Natural killer cell (primary cell): ENCODE results near the gene SPINT1. TPM values are rescaled to one million over a fixed set of nuclear protein-coding genes. Genes with fewer than 3 reads are reported as not detected.

Source experiments
- ATAC-seq, 3 donors: fragments of 150-1000 bp in 2 of 3; fragments of 200-7000 bp in 1 of 3; cut with Tn5 transposase; 1 replicate in 1 of 3; 2 replicates in 2 of 3; pipeline ENCODE4 v1.10.0; 2021; ENCODE audit warnings: mild to moderate bottlenecking in 2 of 3, moderate library complexity in 2 of 3
- DNase-seq, 2 donors: peaks; one replicate each; pipeline versions ENCODE4 v3.0.0 to v3.0.0-alpha.2; 2013 to 2021; ENCODE audit warnings: mixed read lengths in 1 of 2
- H3K27ac ChIP-seq: one replicate; pipeline ENCODE4 v1.5.1; 2013; ENCODE audit warnings: mild to moderate bottlenecking, low read length
- H3K27me3 ChIP-seq: one replicate; pipeline ENCODE4 v1.6.1; 2013; ENCODE audit warnings: low read length; ENCODE audit not compliant: control insufficient read depth, insufficient read depth
- H3K36me3 ChIP-seq: one replicate; pipeline ENCODE4 v1.6.1; 2013; ENCODE audit warnings: low read length; ENCODE audit not compliant: control insufficient read depth, insufficient read depth
- H3K4me1 ChIP-seq: one replicate; pipeline ENCODE4 v1.6.1; 2013; ENCODE audit warnings: low read length; ENCODE audit not compliant: control insufficient read depth, insufficient read depth
- H3K4me3 ChIP-seq: one replicate; pipeline ENCODE4 v1.5.1; 2013; ENCODE audit warnings: low read length
- H3K9me3 ChIP-seq: one replicate; pipeline ENCODE4 v1.6.1; 2013; ENCODE audit warnings: low read length; ENCODE audit not compliant: control insufficient read depth, insufficient read depth
- H3K27ac Mint-ChIP-seq, 2 donors: one replicate each; pipeline ENCODE4 v1.8.0; 2022; ENCODE audit warnings: mild to moderate bottlenecking in 2 of 2, mixed read lengths in 2 of 2, moderate library complexity in 1 of 2
- H3K27me3 Mint-ChIP-seq, 2 donors: one replicate each; pipeline ENCODE4 v1.8.0; 2022; ENCODE audit warnings: low read depth in 2 of 2, mixed read lengths in 2 of 2
- H3K36me3 Mint-ChIP-seq: one replicate; pipeline ENCODE4 v1.8.0; 2022; ENCODE audit warnings: mixed read lengths
- H3K4me1 Mint-ChIP-seq, 2 donors: one replicate each; pipeline ENCODE4 v1.8.0; 2022; ENCODE audit warnings: mixed read lengths in 2 of 2
- H3K4me3 Mint-ChIP-seq: one replicate; pipeline ENCODE4 v1.8.0; 2022; ENCODE audit warnings: mild to moderate bottlenecking, moderate library complexity, mixed read lengths
- H3K9me3 Mint-ChIP-seq, 2 donors: one replicate each; pipeline ENCODE4 v1.8.0; 2022; ENCODE audit warnings: mixed read lengths in 2 of 2
- WGBS: methylation state at CpG from one replicate; pipeline ENCODE4 v1.1.7; 2013; ENCODE audit warnings: missing lambda C conversion rate; ENCODE audit not compliant: insufficient coverage; 5-methylcytosine and 5-hydroxymethylcytosine counted together
- intact Hi-C: fragments of 100-400 bp; cut with micrococcal nuclease; formaldehyde crosslinking; loops from one replicate; pipeline ENCODE4 v1.14.2; 2022
- total RNA-seq, 4 donors: library from RNA; stranded (reverse); fragments of 120-200 nt in 1 of 4; gene quantifications; one replicate each; pipeline versions ENCODE4 v1.2.3 to v1.2.4, GENCODE V29; 2013 to 2022
- TF ChIP-seq, protein P1 (sequence below): fragments of 200-600 bp; IDR thresholded peaks from one replicate; pipeline ENCODE4 v1.8.0; 2022; ENCODE audit warnings: antibody characterized with exemption

The SPINT1 gene
- total RNA-seq, 3 donors from 2014 or later (not counting 1 experiment from before 2014, with no cell fraction given): 0.41 to 3.1 (median 1.7) TPM

- H3K9me3 ChIP-seq: no peaks in the 10 kb centered on the region
- Mint-ChIP-seq H3K4me3 (no peak overlapping the region), H3K36me3 (no peaks in the 10 kb centered on the region), H3K27ac (no peak overlapping the region), H3K27me3 (peaks cover 0 to 8% of the 10 kb centered on the region in 2 donors), H3K4me1 (no peaks in the 10 kb centered on the region), H3K9me3 (no peaks in the 10 kb centered on the region)
- H3K4me3 ChIP-seq: no peak overlapping the region
- ATAC-seq (no peak), DNase-seq (no peak)
- peaks cover 6% of the 10 kb centered on the region for H3K4me1 ChIP-seq
- no peaks in the 10 kb centered on the region for H3K36me3 ChIP-seq
- TF ChIP-seq, protein P1, sequence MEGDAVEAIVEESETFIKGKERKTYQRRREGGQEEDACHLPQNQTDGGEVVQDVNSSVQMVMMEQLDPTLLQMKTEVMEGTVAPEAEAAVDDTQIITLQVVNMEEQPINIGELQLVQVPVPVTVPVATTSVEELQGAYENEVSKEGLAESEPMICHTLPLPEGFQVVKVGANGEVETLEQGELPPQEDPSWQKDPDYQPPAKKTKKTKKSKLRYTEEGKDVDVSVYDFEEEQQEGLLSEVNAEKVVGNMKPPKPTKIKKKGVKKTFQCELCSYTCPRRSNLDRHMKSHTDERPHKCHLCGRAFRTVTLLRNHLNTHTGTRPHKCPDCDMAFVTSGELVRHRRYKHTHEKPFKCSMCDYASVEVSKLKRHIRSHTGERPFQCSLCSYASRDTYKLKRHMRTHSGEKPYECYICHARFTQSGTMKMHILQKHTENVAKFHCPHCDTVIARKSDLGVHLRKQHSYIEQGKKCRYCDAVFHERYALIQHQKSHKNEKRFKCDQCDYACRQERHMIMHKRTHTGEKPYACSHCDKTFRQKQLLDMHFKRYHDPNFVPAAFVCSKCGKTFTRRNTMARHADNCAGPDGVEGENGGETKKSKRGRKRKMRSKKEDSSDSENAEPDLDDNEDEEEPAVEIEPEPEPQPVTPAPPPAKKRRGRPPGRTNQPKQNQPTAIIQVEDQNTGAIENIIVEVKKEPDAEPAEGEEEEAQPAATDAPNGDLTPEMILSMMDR: no peak
- intact Hi-C loops: no loop called here
- H3K27ac ChIP-seq: no peak overlapping the region
- no peaks in the 10 kb centered on the region for H3K27me3 ChIP-seq
- 93% methylated on average over 16 of the region's 16 CpGs for WGBS
Measured at GRCh38 chr15:40853241-40853890, 9.5 kb downstream of the SPINT1 start.

- Histone ChIP-seq H3K36me3 (no peaks in the 10 kb centered on the region), H3K4me3 (no peak overlapping the region), H3K27me3 (no peaks in the 10 kb centered on the region), H3K4me1 (peaks cover 11% of the 10 kb centered on the region), H3K9me3 (no peaks in the 10 kb centered on the region), H3K27ac (no peak overlapping the region)
- Mint-ChIP-seq H3K27ac (no peak overlapping the region), H3K4me3 (no peak overlapping the region), H3K27me3 (peaks cover 5 to 12% of the 10 kb centered on the region in 2 donors), H3K4me1 (peaks cover 0 to 4% of the 10 kb centered on the region in 2 donors), H3K9me3 (no peaks in the 10 kb centered on the region), H3K36me3 (no peaks in the 10 kb centered on the region)
- no peak for DNase-seq
- intact Hi-C loops: no loop called here
- 91% methylated on average over 9 of the region's 10 CpGs for WGBS
- TF ChIP-seq, protein P1: no peak
- ATAC-seq: no peak
Measured at GRCh38 chr15:40854161-40854560, 10.3 kb downstream of the SPINT1 start.

DNA sequence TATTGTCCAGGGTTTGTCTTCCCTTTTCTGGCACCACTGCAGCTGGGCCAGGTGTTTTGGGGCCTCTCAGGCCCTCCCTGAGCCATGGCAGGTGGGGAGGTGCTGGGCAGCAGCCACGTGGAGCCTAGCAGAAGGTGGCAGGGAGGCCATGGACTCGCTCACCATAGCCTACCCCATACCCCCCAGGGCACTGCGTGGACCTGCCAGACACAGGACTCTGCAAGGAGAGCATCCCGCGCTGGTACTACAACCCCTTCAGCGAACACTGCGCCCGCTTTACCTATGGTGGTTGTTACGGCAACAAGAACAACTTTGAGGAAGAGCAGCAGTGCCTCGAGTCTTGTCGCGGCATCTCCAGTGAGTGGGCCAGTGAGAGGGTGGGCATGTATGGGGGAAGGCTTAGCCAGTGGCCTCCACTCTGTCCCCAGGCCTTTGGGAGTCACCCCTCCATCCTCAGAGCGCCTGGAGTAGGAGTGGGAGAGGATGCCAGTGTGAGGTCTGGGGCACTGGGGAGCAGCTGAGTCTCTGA lies 11.9 kb downstream of the SPINT1 start:
- Mint-ChIP-seq H3K4me1 (peaks cover 0 to 6% of the 10 kb centered on the region in 2 donors), H3K27me3 (peaks cover 11 to 13% of the 10 kb centered on the region in 2 donors), H3K9me3 (no peaks in the 10 kb centered on the region), H3K36me3 (no peaks in the 10 kb centered on the region), H3K4me3 (no peak overlapping the region), H3K27ac (no peak overlapping the region)
- Histone ChIP-seq H3K27me3 (no peaks in the 10 kb centered on the region), H3K27ac (no peak overlapping the region), H3K4me3 (no peak overlapping the region), H3K36me3 (no peaks in the 10 kb centered on the region), H3K9me3 (no peaks in the 10 kb centered on the region), H3K4me1 (peaks cover 14% of the 10 kb centered on the region)
- intact Hi-C loops: loop anchor here (5.0 kb wide), 2 partner anchors 167 to 327 kb away; no protein-coding TSS in a partner anchor
- ATAC-seq: no peak
- no peak for DNase-seq
- TF ChIP-seq, protein P1: no peak
- WGBS: 81% methylated on average over 12 of the region's 13 CpGs
